HG02870 (cell line): ENCODE data around the gene GRIA4.
"Not testable (repeated sequence)": the region's sequence is repeated elsewhere in the genome, so short reads cannot be mapped to it uniquely, and the experiment has no call there.

ENCODE experiments used
- ATAC-seq: cut with Tn5 transposase; IDR thresholded peaks from one replicate; pipeline ENCODE4 v1.9.1; 2021; ENCODE audit warnings: mild to moderate bottlenecking, moderate library complexity; ENCODE audit not compliant: unreplicated experiment

GRIA4 gene

GRCh38 chr11:105856954-105857353, 247.1 kb downstream of the GRIA4 start:
- no peak for ATAC-seq

GRCh38 chr11:105857728-105858127, 247.9 kb downstream of the GRIA4 start:
- no peak for ATAC-seq

GRCh38 chr11:105858841-105859240, 249.0 kb downstream of the GRIA4 start:
- ATAC-seq = no peak

GRCh38 chr11:105860105-105860504, 250.2 kb downstream of the GRIA4 start:
- no peak for ATAC-seq

GRCh38 chr11:105861225-105861624, 251.4 kb downstream of the GRIA4 start:
- ATAC-seq = no peak

- ATAC-seq = peak; percentile 83
Measured at GRCh38 chr11:105862736-105863367, 253.0 kb downstream of the GRIA4 start.

GRCh38 chr11:105863523-105863922, 253.7 kb downstream of the GRIA4 start:
- no peak for ATAC-seq

GRCh38 chr11:105867742-105868141, 257.9 kb downstream of the GRIA4 start:
- no peak for ATAC-seq

- ATAC-seq = no peak
Measured at GRCh38 chr11:105868762-105869285, 259.0 kb downstream of the GRIA4 start.

- no peak for ATAC-seq
Measured at GRCh38 chr11:105870516-105871113, 260.7 kb downstream of the GRIA4 start.

- ATAC-seq = no peak
Measured at GRCh38 chr11:105878510-105878909, 268.6 kb downstream of the GRIA4 start.

GRCh38 chr11:105878927-105879326, 269.1 kb downstream of the GRIA4 start:
- ATAC-seq = not testable (repeated sequence)

GRCh38 chr11:105881027-105881426, 271.2 kb downstream of the GRIA4 start:
- ATAC-seq = no peak

- no peak for ATAC-seq
Measured at GRCh38 chr11:105884436-105884835, 274.6 kb downstream of the GRIA4 start.

GRCh38 chr11:105891685-105892084, 281.8 kb downstream of the GRIA4 start:
- no peak for ATAC-seq

GRCh38 chr11:105897161-105897560, 287.3 kb downstream of the GRIA4 start:
- ATAC-seq = no peak

GRCh38 chr11:105899772-105900171, 289.9 kb downstream of the GRIA4 start:
- no peak for ATAC-seq

- ATAC-seq = no peak
Measured at GRCh38 chr11:105900515-105901035, 290.7 kb downstream of the GRIA4 start.

GRCh38 chr11:105903113-105903512, 293.2 kb downstream of the GRIA4 start:
- ATAC-seq = no peak

GRCh38 chr11:105906517-105906916, 296.6 kb downstream of the GRIA4 start:
- no peak for ATAC-seq

GRCh38 chr11:105907319-105907718, 297.4 kb downstream of the GRIA4 start:
- no peak for ATAC-seq

- ATAC-seq = no peak
Measured at GRCh38 chr11:105910095-105910715, 300.3 kb downstream of the GRIA4 start.
